GM18507 (cell line): ENCODE results near the gene RADIL.
"Not testable (repeated sequence)": the region's sequence is repeated elsewhere in the genome, so short reads cannot be mapped to it uniquely, and the experiment has no call there.

ENCODE experiments used
- DNase-seq: peaks from one replicate; pipeline ENCODE4 v3.0.0; 2011; ENCODE audit warnings: low read depth; ENCODE audit not compliant: insufficient read length; ENCODE audit errors: extremely low spot score
- FAIRE-seq: peaks from 2 replicates; lab custom pipeline; 2011; peaks lifted over from hg19 to GRCh38; lab: Jason Lieb, UNC

RADIL gene

DNA sequence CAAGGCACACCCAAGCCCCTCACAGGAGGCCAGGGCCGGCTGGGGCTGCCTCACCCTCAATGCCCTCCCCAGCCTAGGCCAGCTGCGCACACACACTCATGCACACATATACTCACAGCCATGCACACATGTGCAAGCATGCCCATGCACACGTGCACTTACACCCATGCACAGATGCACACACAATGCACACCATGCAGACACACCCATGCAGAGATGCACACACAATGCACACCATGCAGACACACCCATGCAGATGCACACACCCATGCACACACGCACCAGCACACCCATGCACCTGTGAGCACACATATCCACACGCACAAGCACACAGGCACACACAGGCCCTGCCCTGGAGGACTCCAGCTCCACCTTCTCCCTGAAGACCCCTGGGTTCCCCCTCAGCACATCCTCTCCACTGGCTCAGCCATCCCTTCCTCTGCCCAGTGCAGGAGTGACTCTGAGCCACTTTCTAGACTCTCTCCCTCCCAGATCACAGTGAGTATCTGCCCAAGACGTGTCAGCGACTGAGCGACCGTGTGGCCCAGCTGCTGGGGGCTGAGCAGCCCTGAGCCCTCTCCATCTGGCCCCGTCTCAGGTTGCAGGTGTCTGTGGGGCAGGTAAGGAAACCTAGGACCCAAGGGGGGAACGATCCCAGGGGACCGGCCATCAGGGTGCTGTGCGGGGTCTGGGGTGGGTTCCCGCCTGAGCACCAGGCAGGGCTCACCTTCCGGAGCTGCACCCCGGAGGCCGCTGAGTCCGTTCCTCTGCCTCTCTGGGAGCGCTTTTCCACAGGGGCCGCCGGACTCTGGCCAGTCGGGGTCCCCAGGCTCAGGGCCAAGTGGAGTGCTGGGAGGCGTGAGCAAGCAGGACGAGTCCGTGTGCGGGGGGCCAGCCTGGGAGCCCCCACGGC, 82.3 kb downstream of the RADIL start:
- FAIRE-seq (no peak), DNase-seq (no peak)

- FAIRE-seq, result no peak
These were observed 83.0 kb downstream of the RADIL start for GRCh38 chr7:4800487-4800886.

DNA sequence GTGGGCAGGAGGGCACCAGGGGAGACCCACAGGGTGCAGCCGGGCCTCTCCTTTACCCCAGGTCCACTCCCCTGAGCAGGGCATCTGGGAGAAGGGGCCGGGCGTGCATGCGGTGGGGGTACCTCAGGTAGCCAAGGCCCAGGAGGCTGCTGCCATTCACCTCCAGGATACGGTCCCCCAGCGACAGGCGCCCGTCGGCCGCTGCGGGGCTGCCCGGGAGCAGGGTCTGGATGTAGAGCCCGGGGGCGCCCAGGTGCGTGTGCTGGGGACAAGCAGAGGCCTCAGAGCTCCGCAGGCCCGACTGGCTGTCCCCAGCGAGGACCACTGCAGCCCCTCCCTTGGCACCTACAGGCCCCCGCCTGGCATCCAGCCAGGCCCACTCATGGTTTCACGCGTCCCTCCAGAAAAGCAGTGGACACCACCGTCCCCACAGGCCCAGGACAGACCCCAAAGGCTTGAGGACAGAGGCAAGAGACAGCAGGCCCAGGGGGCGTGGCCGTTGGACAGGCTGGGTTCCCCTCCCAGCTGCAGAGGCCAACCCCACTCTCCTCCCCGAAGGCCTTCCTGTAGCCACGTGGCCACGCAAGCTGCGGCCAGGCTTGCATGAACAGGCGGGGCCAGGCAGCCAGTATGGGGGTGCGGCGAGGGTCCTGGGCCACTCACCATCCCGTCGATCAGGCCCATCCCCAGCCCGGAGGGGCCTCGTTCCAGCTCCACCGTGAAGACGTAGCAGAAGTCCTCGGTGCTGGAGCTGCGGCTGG, 83.8 kb downstream of the RADIL start:
- no peak for DNase-seq
- no peak for FAIRE-seq

More at GRCh38 chr7:4800487-4800886, 83.0 kb downstream of the RADIL start:
- no peak for DNase-seq

GRCh38 chr7:4798706-4799235, 84.7 kb downstream of the RADIL start:
- DNase-seq (no peak), FAIRE-seq (no peak)

DNA sequence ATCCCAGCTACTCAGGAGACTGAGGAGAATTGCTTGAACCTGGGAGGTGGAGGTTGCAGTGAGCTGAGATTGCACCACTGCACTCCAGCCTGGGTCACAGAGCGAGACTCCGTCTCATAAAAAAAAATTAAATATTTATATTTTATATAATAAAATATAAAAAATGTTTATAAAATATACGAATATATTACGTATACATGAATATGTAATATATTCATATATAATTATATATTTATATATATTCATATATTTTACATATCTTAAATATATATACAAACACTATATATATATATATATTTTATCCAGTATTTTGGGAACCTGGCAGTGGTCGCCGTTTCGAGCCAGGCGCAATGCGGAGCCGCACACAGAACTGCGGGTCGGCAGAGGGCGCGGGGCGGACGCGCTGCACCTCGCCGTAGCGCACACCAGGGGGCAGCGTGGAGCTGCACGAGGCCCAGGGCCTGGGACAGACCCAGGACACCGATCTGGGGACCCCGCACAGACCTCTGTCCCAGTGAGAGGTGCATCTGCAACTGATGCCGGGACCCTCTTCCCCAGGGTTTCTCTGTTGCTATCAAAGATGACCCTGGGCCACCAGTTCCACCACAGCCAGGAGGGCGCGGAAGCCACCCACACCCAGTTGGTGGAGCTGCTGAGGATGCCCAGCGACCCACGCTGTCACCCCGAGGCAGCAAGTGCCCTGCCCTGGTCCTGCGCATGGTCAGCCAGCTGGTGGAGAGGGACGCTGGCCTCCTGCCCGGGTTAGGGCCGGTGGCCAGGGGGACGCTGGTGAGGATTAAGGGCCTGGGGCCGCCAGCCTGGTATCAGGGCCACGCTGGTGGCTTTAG, 85.4 kb downstream of the RADIL start:
- FAIRE-seq, result peak; percentile 70
- peak; percentile 57 for DNase-seq

DNA sequence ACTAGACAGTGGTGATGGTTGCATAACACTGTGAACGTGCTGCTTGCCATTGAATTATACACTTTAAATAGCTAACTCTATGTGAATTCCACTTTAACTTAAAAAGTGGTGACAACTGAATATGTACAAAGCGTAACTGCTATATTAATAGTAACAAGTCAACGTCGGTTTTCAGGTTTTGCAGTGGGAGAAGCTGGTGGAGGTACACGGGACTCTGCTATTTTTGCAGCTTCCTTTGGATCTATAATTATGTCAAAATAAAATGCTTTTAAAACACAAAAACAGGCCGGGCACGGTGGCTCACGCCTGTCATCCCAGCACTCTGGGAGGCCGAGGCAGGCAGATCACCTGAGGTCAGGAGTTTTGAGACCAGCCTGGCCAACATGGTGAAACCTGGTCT, 87.1 kb downstream of the RADIL start:
- FAIRE-seq, result no peak

DNA sequence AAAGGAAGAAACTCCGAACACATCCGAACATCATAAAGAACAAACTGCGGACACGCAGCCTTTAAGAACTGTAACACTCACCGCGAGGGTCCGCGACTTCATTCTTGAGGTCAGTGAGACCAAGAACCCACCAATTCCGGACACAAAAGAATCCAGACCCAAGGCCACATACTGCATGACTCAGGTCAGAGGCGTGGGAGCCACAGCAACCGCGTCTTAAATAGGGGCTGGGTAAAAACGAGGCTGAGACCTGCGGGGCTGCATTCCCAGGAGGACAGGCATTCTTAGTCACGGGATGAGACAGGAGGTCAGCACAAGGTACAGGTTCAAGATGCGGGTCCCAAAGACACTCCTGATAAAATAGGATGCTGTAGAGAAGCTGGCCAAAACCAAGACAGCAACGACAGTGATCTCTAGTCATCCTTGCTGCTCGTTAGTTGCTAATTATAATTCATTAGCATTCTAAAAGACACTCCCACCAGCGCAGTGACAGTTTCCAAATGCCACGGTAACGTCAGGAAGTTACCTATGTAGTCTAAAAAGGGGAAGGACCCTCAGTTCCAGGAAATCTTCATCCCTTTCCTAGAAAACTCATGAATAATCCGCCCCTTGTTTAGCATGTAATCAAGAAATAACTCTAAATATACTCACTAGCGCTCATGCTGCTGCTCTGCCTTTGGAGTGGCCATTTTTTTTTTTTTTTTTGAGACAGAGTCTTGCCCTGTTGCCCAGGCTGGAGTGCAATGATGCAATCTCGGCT, 88.7 kb downstream of the RADIL start:
- DNase-seq (no peak), FAIRE-seq (no peak)

More for the DNA sequence above, 87.1 kb downstream of the RADIL start:
- no peak for DNase-seq

DNA sequence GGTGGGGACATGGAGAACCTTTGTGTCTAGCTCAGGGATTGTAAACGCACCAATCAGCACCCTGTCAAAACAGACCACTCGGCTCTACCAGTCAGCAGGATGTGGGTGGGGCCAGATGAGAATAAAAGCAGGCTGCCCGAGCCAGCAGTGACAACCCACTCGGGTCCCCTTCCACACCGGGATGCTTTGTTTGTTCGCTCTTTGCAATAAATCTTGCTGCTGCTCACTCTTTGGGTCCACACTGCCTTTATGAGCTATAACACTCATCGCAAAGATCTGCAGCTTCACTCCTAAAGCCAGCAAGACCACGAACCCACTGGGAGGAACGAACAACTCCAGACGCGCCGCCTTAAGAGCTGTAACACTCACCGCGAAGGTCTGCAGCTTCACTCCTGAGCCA, 89.3 kb downstream of the RADIL start:
- not testable (repeated sequence) for DNase-seq, FAIRE-seq

GRCh38 chr7:4793385-4793993, 90.0 kb downstream of the RADIL start:
- not testable (repeated sequence) for DNase-seq, FAIRE-seq

DNA sequence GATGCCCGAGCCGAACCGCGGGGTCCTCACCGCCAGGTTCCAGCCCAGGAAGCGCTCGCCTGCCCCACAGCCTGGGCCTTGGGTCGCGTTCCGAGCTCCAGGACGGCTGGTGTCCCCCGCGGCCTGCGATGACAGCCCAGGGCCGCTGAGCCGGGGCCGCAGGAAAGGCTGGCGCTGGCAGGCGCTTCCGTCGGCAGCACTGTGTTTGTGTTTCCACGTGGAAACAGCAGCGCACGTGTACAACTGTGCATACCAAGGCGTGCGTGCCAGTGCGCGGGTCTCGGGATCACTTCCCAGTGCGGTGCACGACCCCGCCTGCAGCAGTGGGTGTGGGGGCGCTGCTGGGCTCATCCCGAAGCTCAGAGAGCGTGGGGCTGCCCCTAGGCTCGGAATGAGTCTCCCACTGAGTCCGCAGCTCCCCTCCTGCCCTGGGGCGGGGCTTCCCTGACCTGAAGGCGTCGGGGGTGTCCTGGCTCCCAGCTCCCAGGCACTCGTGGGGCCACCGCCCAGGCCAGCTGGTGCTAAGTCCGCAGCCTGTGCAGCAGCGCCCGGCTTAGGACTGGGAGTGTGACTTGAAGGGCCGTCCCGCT, 90.9 kb downstream of the RADIL start:
- FAIRE-seq (no peak), DNase-seq (no peak)

GRCh38 chr7:4791738-4792536, 91.6 kb downstream of the RADIL start:
- DNase-seq (peak; percentile 42), FAIRE-seq (peak; percentile 12)

DNA sequence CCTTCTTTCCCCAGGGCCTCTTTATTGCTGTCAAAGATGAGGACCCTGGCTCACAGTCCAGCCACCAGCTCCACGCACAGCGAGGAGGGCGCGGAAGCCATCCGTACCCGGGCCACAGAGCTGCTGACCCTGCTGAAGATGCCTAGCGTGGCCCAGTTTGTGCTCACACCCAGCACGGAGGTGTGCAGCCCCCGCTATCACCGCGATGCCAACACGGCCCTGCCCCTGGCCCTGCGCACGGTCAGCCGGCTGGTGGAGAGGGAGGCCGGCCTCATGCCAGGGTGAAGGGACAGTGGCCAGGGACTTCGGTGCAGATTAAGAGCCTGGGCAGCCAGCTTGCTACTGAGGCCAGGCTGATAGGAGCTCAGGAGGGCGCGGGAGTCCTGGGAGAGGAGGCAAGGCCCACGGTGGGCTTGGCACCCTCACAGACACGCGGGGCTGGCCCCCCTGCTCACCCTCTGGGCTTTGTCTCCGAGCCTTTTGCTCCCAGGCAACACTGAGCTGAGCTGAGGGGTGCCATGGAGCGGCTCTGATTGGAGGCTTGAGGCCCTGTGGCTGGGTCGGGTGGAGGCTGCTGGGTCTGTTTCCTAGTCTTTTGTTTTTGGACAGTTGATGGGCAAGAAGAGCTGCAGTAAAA, 92.3 kb downstream of the RADIL start:
- FAIRE-seq, result no peak
- no peak for DNase-seq

- no peak for FAIRE-seq
These were observed 93.0 kb downstream of the RADIL start for GRCh38 chr7:4790516-4790991.

GRCh38 chr7:4790078-4790465, 93.4 kb downstream of the RADIL start:
- no peak for FAIRE-seq
- DNase-seq, result no peak

More at GRCh38 chr7:4790516-4790991, 93.0 kb downstream of the RADIL start:
- no peak for DNase-seq

GRCh38 chr7:4789194-4790077, 94.1 kb downstream of the RADIL start:
- DNase-seq (no peak), FAIRE-seq (no peak)
